H9 (cell line): ENCODE results near the gene COQ5. TPM values are rescaled to one million over a fixed set of nuclear protein-coding genes. Genes with fewer than 3 reads are reported as not detected.
A peak's percentile ranks its signal among the peaks of the same experiment; 100 is the strongest.

Experiments used
- DNase-seq: peaks from one replicate; pipeline ENCODE4 v3.0.0-alpha.2; 2017
- H2AFZ ChIP-seq: one replicate; pipeline ENCODE4 v1.6.1; 2013; ENCODE audit warnings: mild to moderate bottlenecking, low read length, control low read depth, moderate library complexity
- H2AK5ac ChIP-seq: 2 replicates; pipeline ENCODE4 v1.6.1; 2013; ENCODE audit warnings: low read length, control low read depth, mixed read lengths; ENCODE audit not compliant: insufficient read length
- H2BK120ac ChIP-seq: one replicate; pipeline ENCODE4 v1.6.1; 2013; ENCODE audit warnings: low read depth, mild to moderate bottlenecking, low read length, control low read depth, inconsistent platforms; ENCODE audit not compliant: poor library complexity, severe bottlenecking
- H2BK12ac ChIP-seq: 2 replicates; pipeline ENCODE4 v1.6.1; 2013; ENCODE audit warnings: low read length, control low read depth, mixed read lengths, low read depth; ENCODE audit not compliant: insufficient read length
- H2BK15ac ChIP-seq: 2 replicates; pipeline ENCODE4 v1.6.1; 2013; ENCODE audit warnings: low read depth, low read length, control low read depth
- H2BK20ac ChIP-seq: one replicate; pipeline ENCODE4 v1.6.1; 2013; ENCODE audit warnings: low read depth, mild to moderate bottlenecking, low read length, control low read depth, inconsistent platforms; ENCODE audit not compliant: poor library complexity, severe bottlenecking
- H2BK5ac ChIP-seq: 2 replicates; pipeline ENCODE4 v1.6.1; 2013; ENCODE audit warnings: low read length, control low read depth, mixed read lengths; ENCODE audit not compliant: insufficient read length
- H3K14ac ChIP-seq: 2 replicates; pipeline ENCODE4 v1.6.1; 2013; ENCODE audit warnings: low read length, control low read depth; ENCODE audit not compliant: insufficient read depth
- H3K18ac ChIP-seq: 2 replicates; pipeline ENCODE4 v1.6.1; 2013; ENCODE audit warnings: low read depth, mild to moderate bottlenecking, mixed read lengths, low read length, control low read depth; ENCODE audit not compliant: insufficient read length
- H3K23ac ChIP-seq: 2 replicates; pipeline ENCODE4 v1.6.1; 2013; ENCODE audit warnings: low read length, control low read depth, mixed read lengths, low read depth; ENCODE audit not compliant: insufficient read length
- H3K23me2 ChIP-seq: 2 replicates; pipeline ENCODE4 v1.6.1; 2013; ENCODE audit warnings: low read depth, mild to moderate bottlenecking, mixed read lengths, low read length, control low read depth; ENCODE audit not compliant: insufficient read length, poor library complexity, severe bottlenecking
- H3K27ac ChIP-seq: 2 replicates; pipeline ENCODE4 v1.5.1; 2013; ENCODE audit warnings: low read length, control low read depth, mixed read lengths, low read depth; ENCODE audit not compliant: insufficient read length
- H3K27me3 ChIP-seq: 2 replicates; pipeline ENCODE4 v1.6.1; 2013; ENCODE audit warnings: low read length, control low read depth, inconsistent platforms; ENCODE audit not compliant: insufficient read depth
- H3K4ac ChIP-seq: 2 replicates; pipeline ENCODE4 v1.6.1; 2013; ENCODE audit warnings: low read depth, mild to moderate bottlenecking, control low read depth, inconsistent platforms, low read length, moderate library complexity
- H3K4me1 ChIP-seq: 2 replicates; pipeline ENCODE4 v1.6.1; 2013; ENCODE audit warnings: low read length, control low read depth, inconsistent platforms; ENCODE audit not compliant: insufficient read depth
- H3K4me2 ChIP-seq: 2 replicates; pipeline ENCODE4 v1.6.1; 2013; ENCODE audit warnings: low read length, control low read depth, mixed read lengths; ENCODE audit not compliant: insufficient read length, insufficient read depth
- H3K56ac ChIP-seq: 2 replicates; pipeline ENCODE4 v1.6.1; 2013; ENCODE audit warnings: low read depth, mild to moderate bottlenecking, mixed read lengths, low read length, control low read depth; ENCODE audit not compliant: insufficient read length
- H3K79me1 ChIP-seq: 2 replicates; pipeline ENCODE4 v1.6.1; 2013; ENCODE audit warnings: low read depth, mild to moderate bottlenecking, moderate library complexity, low read length, control low read depth, inconsistent platforms; ENCODE audit not compliant: insufficient read depth, poor library complexity, severe bottlenecking
- H3K79me2 ChIP-seq: 2 replicates; pipeline ENCODE4 v1.6.1; 2013; ENCODE audit warnings: low read length, control low read depth, inconsistent platforms; ENCODE audit not compliant: insufficient read depth
- H3K9ac ChIP-seq: 2 replicates; pipeline ENCODE4 v1.6.1; 2013; ENCODE audit warnings: low read length, control low read depth, mixed read lengths; ENCODE audit not compliant: insufficient read length; ENCODE audit errors: extremely low read depth
- H3K9me3 ChIP-seq: one replicate; pipeline ENCODE4 v1.6.1; 2013; ENCODE audit warnings: low read depth, low read length, inconsistent platforms; ENCODE audit not compliant: control insufficient read depth
- H3T11ph ChIP-seq: one replicate; pipeline ENCODE4 v1.6.1; 2013; ENCODE audit warnings: mild to moderate bottlenecking, low read length, control low read depth, inconsistent platforms
- H4K20me1 ChIP-seq: one replicate; pipeline ENCODE4 v1.6.1; 2013; ENCODE audit not compliant: control insufficient read depth, insufficient read length, insufficient read depth
- H4K5ac ChIP-seq: 2 replicates; pipeline ENCODE4 v1.6.1; 2013; ENCODE audit warnings: low read depth, mild to moderate bottlenecking, mixed read lengths, low read length, control low read depth; ENCODE audit not compliant: insufficient read length
- H4K8ac ChIP-seq: replicated peaks from 2 replicates; pipeline ENCODE4 v1.6.1; 2013; ENCODE audit warnings: low read length, control low read depth, mixed read lengths, low read depth; ENCODE audit not compliant: insufficient read length
- H4K91ac ChIP-seq: 2 replicates; pipeline ENCODE4 v1.6.1; 2013; ENCODE audit warnings: low read depth, mild to moderate bottlenecking, moderate library complexity, mixed read lengths, low read length, control low read depth; ENCODE audit not compliant: insufficient read length
- H3K27ac Mint-ChIP-seq, 3 experiments: 2 replicates in 2 of 3; 3 replicates in 1 of 3; pipeline ENCODE4 v1.8.0; 2020 to 2021; ENCODE audit warnings: mixed read lengths in 3 of 3, mild to moderate bottlenecking in 1 of 3, moderate library complexity in 1 of 3
- H3K27me3 Mint-ChIP-seq: 2 replicates; pipeline ENCODE4 v1.8.0; 2021; ENCODE audit warnings: low read depth, mild to moderate bottlenecking, moderate library complexity, mixed read lengths
- H3K36me3 Mint-ChIP-seq, 3 experiments: 2 replicates in 2 of 3; 3 replicates in 1 of 3; pipeline ENCODE4 v1.8.0; 2020 to 2021; ENCODE audit warnings: low read depth in 3 of 3, mixed read lengths in 3 of 3; ENCODE audit not compliant: insufficient read depth in 1 of 3
- H3K4me1 Mint-ChIP-seq, 2 experiments: 2 replicates each; pipeline ENCODE4 v1.8.0; 2020; ENCODE audit warnings: mixed read lengths in 2 of 2
- H3K4me3 Mint-ChIP-seq, 2 experiments: 2 replicates in 1 of 2; 3 replicates in 1 of 2; pipeline ENCODE4 v1.8.0; 2020 to 2021; ENCODE audit warnings: mild to moderate bottlenecking in 2 of 2, mixed read lengths in 2 of 2, moderate library complexity in 1 of 2
- H3K9me3 Mint-ChIP-seq, 2 experiments: 2 replicates in 1 of 2; 3 replicates in 1 of 2; pipeline ENCODE4 v1.8.0; 2020; ENCODE audit warnings: mild to moderate bottlenecking in 2 of 2, mixed read lengths in 2 of 2, moderate library complexity in 1 of 2
- WGBS: extraction: QIAGEN DNeasy Blood & Tissue Kit; methylation state at CpG from one replicate; pipeline ENCODE4 v1.1.7; 2013; ENCODE audit warnings: missing lambda C conversion rate, low lambda C conversion rate, mixed read lengths; ENCODE audit not compliant: insufficient read length; ENCODE audit errors: extremely low coverage; 5-methylcytosine and 5-hydroxymethylcytosine counted together
- total RNA-seq: library from RNA; stranded (reverse); gene quantifications from 2 replicates; pipeline ENCODE4 v1.2.1, GENCODE V29; 2021
- TF ChIP-seq, protein P1 (sequence below): fragments of 200-600 bp; sonication (generic); conservative IDR thresholded peaks from 3 replicates; pipeline ENCODE4 v1.8.0; 2021; ENCODE audit warnings: antibody characterized with exemption, mild to moderate bottlenecking

The COQ5 gene
- total RNA-seq, 1 experiment from 2014 or later, result 34.8 TPM

DNA sequence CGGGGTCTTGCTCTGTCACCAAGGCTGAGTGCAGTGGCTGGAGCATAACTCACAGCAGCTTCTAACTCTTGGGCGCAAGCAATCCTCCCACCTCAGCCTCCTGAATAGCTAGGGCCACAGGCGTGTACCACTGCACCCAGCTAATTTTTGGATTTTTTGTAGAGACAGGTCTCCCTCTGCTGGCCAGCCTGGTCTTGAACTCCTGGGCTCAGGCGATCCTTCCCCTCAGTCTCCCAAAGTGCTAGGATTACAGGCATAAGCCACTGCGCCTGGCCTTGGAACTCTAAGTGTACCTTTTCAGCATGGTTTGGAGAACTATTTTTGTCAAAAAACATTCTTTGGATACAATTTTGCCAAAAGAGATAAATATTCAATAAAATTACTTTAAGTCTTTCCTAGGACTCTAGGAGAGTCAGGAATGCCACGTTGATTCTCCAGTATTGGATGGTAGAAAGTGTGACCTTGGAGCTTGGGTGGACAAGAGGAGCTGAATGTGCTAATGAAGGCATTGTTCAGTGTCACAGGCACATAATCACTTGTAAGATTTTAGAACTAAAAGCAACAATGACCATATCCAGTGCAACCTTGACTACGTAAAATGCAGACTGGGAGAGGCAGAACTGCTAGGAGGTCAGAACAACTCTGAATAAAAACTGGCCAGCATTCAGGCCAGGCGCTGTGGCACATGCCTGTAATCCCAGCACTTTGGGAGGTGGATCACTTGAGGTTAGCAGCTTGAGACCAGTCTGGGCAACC, 62.2 kb downstream of the COQ5 start:
- Histone ChIP-seq H2BK120ac (no peak overlapping the region), H3K4ac (no peak overlapping the region), H4K20me1 (no peaks in the 10 kb centered on the region), H2BK20ac (no peak overlapping the region), H3K27me3 (no peaks in the 10 kb centered on the region), H3K23ac (no peak overlapping the region), H3T11ph (no peak overlapping the region), H2BK12ac (no peak overlapping the region), H3K14ac (no peak overlapping the region), H3K18ac (no peak overlapping the region), H3K79me1 (peaks cover 3% of the 10 kb centered on the region), H4K91ac (no peak overlapping the region), H3K27ac (no peak overlapping the region), H3K4me1 (no peaks in the 10 kb centered on the region), H2AFZ (no peak overlapping the region), H3K79me2 (peaks cover 11% of the 10 kb centered on the region; the same call in 1 of the 2 replicates), H2AK5ac (no peak overlapping the region), H3K9me3 (no peaks in the 10 kb centered on the region), H3K23me2 (peaks cover 7% of the 10 kb centered on the region), H2BK15ac (no peak overlapping the region), H3K9ac (no peak overlapping the region), H4K5ac (no peak overlapping the region), H4K8ac (no peak overlapping the region), H2BK5ac (no peak overlapping the region), H3K4me2 (no peak overlapping the region), H3K56ac (no peak overlapping the region)
- TF ChIP-seq, protein P1, sequence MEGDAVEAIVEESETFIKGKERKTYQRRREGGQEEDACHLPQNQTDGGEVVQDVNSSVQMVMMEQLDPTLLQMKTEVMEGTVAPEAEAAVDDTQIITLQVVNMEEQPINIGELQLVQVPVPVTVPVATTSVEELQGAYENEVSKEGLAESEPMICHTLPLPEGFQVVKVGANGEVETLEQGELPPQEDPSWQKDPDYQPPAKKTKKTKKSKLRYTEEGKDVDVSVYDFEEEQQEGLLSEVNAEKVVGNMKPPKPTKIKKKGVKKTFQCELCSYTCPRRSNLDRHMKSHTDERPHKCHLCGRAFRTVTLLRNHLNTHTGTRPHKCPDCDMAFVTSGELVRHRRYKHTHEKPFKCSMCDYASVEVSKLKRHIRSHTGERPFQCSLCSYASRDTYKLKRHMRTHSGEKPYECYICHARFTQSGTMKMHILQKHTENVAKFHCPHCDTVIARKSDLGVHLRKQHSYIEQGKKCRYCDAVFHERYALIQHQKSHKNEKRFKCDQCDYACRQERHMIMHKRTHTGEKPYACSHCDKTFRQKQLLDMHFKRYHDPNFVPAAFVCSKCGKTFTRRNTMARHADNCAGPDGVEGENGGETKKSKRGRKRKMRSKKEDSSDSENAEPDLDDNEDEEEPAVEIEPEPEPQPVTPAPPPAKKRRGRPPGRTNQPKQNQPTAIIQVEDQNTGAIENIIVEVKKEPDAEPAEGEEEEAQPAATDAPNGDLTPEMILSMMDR, result peak; percentile 73
- WGBS, result no CpG with 5 or more reads among the region's 8 CpGs
- H3K36me3 Mint-ChIP-seq, result peaks cover 44 to 61% (median 55%) of the 10 kb centered on the region in 3 experiments
- peaks cover 17 to 24% of the 10 kb centered on the region in 2 experiments for H3K4me1 Mint-ChIP-seq
- H3K27me3 Mint-ChIP-seq, result no peaks in the 10 kb centered on the region
- H3K27ac Mint-ChIP-seq, result peak overlapping the region in 2 of 3 experiments; percentile 83; a peak in 3 of 7 replicates
- no peaks in the 10 kb centered on the region for H3K9me3 Mint-ChIP-seq
- H3K4me3 Mint-ChIP-seq, result peak overlapping the region; percentile 4 to 52; a peak in 2 of 5 replicates
- DNase-seq, result peak; percentile 72
